Measurements from ENCODE around the gene S100A16. TPM values are rescaled to one million over a fixed set of nuclear protein-coding genes. Genes with fewer than 3 reads are reported as not detected.
A peak's percentile ranks its signal among the peaks of the same experiment; 100 is the strongest.

S100A16 gene
- 886 and 1,542 TPM in 2 replicates for total RNA-seq

DNA sequence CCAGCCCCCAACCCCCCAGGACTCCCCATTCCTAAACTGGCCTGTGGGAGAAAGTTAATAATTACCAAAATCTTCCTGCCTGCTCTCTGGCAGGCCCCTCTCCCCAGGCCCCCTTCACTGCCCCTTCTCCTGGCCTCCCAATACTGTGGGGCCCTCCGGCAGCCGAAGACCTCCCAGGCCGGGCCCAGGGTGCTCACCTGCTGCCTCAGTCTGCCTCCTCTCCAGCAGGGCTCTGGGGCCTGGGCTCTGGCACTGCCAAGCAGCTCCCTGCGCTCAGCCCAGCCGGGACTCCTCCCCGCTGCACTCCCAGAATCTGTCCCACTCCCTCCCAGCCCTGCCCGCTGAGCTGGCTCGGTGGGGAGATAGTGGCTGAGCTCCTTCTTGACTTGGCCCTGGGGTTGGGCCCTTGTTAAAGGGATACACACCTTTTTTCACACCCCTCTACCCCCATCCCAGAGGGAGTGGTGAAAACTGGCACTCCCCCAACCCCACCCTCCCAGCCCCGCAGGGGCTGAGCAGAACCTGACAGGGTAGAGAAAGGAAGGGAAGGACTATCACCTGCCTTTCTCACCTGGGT lies at the start of gene S100A16:
TSS of gene S100A16 (minus strand) at position 383 of the 577 bp plus-strand sequence. CDS start 4,986 bp downstream, outside the sequence.
- FAIRE-seq = no peak
- Histone ChIP-seq H3K4me3 (ENCODE audit: low read depth, low read length) (peak within 1 kb of the TSS; percentile 88), H3K27me3 (ENCODE audit: control insufficient read depth, insufficient read depth, low read length) (no peaks in the 10 kb centered on the region), H3K36me3 (ENCODE audit: control insufficient read depth, insufficient read depth, low read length) (peaks cover 19% of the 10 kb centered on the region)
- DNase-seq (ENCODE audit: low read depth) = peak; percentile 91
- TF ChIP-seq, protein P1, sequence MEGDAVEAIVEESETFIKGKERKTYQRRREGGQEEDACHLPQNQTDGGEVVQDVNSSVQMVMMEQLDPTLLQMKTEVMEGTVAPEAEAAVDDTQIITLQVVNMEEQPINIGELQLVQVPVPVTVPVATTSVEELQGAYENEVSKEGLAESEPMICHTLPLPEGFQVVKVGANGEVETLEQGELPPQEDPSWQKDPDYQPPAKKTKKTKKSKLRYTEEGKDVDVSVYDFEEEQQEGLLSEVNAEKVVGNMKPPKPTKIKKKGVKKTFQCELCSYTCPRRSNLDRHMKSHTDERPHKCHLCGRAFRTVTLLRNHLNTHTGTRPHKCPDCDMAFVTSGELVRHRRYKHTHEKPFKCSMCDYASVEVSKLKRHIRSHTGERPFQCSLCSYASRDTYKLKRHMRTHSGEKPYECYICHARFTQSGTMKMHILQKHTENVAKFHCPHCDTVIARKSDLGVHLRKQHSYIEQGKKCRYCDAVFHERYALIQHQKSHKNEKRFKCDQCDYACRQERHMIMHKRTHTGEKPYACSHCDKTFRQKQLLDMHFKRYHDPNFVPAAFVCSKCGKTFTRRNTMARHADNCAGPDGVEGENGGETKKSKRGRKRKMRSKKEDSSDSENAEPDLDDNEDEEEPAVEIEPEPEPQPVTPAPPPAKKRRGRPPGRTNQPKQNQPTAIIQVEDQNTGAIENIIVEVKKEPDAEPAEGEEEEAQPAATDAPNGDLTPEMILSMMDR (IDR thresholded peaks at IDR 0.05; ENCODE audit: insufficient read depth, low read length, severe bottlenecking) = no peak

DNA sequence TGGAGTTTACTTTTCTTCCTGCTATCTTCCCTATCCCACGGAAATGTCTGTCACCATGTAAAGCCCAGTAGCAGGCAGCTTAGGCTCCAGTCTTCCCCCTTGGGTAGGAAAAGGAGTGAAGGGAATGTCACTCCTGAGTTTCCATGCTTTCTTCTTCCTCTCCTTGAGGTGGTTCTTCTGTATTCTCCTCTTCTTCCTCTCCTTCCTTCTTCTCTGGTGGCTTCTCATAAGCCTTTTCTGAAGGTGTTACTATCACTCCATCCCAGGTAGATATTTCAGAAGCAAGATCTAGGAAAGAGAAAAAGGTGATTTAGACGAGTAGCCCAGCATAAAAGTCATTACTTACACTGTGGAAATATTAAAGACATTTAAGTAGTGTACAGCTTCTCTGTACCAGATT lies 49.3 kb upstream of the S100A16 start:
- Histone ChIP-seq H3K36me3 (ENCODE audit: control insufficient read depth, insufficient read depth, low read length) (peaks cover 37% of the 10 kb centered on the region), H3K27me3 (ENCODE audit: control insufficient read depth, insufficient read depth, low read length) (no peaks in the 10 kb centered on the region), H3K4me3 (ENCODE audit: low read depth, low read length) (no peak overlapping the region)
- FAIRE-seq (no peak), DNase-seq (ENCODE audit: low read depth) (no peak)
- TF ChIP-seq, protein P1 (IDR thresholded peaks at IDR 0.05; ENCODE audit: insufficient read depth, low read length, severe bottlenecking) = no peak

DNA sequence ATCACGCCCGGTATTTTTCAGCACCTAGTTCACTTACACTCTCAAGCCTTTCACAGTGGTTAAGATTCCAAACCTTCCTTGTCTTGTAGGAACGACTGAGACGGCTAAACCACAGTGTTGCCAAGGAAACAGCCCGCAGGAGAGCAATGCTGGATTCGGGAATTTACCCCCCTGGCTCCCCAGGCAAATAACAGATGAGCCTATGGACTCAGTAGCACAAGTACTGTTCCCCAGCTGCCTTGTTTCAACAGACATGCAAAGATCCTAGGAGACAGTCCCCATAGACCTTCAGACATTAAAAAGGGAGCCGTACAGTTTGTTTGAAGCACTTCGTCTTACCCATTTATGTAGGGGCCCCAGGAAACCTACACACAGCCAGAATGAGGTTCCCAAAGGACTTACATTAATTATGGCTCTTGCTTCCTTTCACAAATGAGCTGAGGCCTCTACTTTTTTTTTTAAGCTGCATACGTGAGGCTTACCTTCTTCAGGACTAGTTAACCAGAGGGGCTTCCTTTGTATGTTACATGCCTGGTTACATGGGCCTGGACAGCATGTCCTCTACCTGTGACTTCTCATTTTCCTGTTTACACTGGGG lies 48.3 kb upstream of the S100A16 start:
- DNase-seq (ENCODE audit: low read depth) (no peak), FAIRE-seq (no peak)

GRCh38 chr1:153659656-153660055 lies 46.7 kb upstream of the S100A16 start:
- peak overlapping the region; percentile 72 for H3K4me3 ChIP-seq (ENCODE audit: low read depth, low read length)
- H3K27me3 ChIP-seq (ENCODE audit: control insufficient read depth, insufficient read depth, low read length) = no peaks in the 10 kb centered on the region
- DNase-seq (ENCODE audit: low read depth) (no peak), FAIRE-seq (no peak)
- TF ChIP-seq, protein P1 (IDR thresholded peaks at IDR 0.05; ENCODE audit: insufficient read depth, low read length, severe bottlenecking) = no peak
- H3K36me3 ChIP-seq (ENCODE audit: control insufficient read depth, insufficient read depth, low read length) = peaks cover 20% of the 10 kb centered on the region

More for the DNA sequence above, 48.3 kb upstream of the S100A16 start:
- Histone ChIP-seq H3K27me3 (ENCODE audit: control insufficient read depth, insufficient read depth, low read length) (no peaks in the 10 kb centered on the region), H3K36me3 (ENCODE audit: control insufficient read depth, insufficient read depth, low read length) (peaks cover 30% of the 10 kb centered on the region), H3K4me3 (ENCODE audit: low read depth, low read length) (no peak overlapping the region)
- TF ChIP-seq, protein P1 (IDR thresholded peaks at IDR 0.05; ENCODE audit: insufficient read depth, low read length, severe bottlenecking) = no peak

GRCh38 chr1:153659175-153659534 lies 46.2 kb upstream of the S100A16 start:
- H3K27me3 ChIP-seq (ENCODE audit: control insufficient read depth, insufficient read depth, low read length) = no peaks in the 10 kb centered on the region
- FAIRE-seq (no peak), DNase-seq (ENCODE audit: low read depth) (no peak)
- peaks cover 18% of the 10 kb centered on the region for H3K36me3 ChIP-seq (ENCODE audit: control insufficient read depth, insufficient read depth, low read length)
- TF ChIP-seq, protein P1 (IDR thresholded peaks at IDR 0.05; ENCODE audit: insufficient read depth, low read length, severe bottlenecking) = no peak
- peak overlapping the region; percentile 72 for H3K4me3 ChIP-seq (ENCODE audit: low read depth, low read length)

All from bronchial epithelial cell (primary cell).